ENCODE measurements around the gene LMAN1L.

LMAN1L gene

GRCh38 chr15:74794248-74794969, 18.2 kb upstream of the LMAN1L start:
- DNase-seq = no peak

GRCh38 chr15:74794970-74795349, 17.7 kb upstream of the LMAN1L start:
- no peak for DNase-seq

- no peak for DNase-seq
Measured at GRCh38 chr15:74795966-74796625, 16.5 kb upstream of the LMAN1L start.

- no peak for DNase-seq
Measured at GRCh38 chr15:74798388-74799254, 14.0 kb upstream of the LMAN1L start.

GRCh38 chr15:74799255-74799855, 13.3 kb upstream of the LMAN1L start:
- peak; percentile 81 for DNase-seq

GRCh38 chr15:74799856-74800558, 12.6 kb upstream of the LMAN1L start:
- DNase-seq = peak; percentile 92

GRCh38 chr15:74800559-74801094, 12.0 kb upstream of the LMAN1L start:
- DNase-seq = no peak

- DNase-seq = no peak
Measured at GRCh38 chr15:74801311-74801997, 11.2 kb upstream of the LMAN1L start.

- DNase-seq = no peak
Measured at GRCh38 chr15:74802290-74802689, 10.3 kb upstream of the LMAN1L start.

- no peak for DNase-seq
Measured at GRCh38 chr15:74802862-74803447, 9.7 kb upstream of the LMAN1L start.

- DNase-seq = no peak
Measured at GRCh38 chr15:74804935-74805334, 7.7 kb upstream of the LMAN1L start.

GRCh38 chr15:74807282-74807681, 5.4 kb upstream of the LMAN1L start:
- DNase-seq = no peak

GRCh38 chr15:74808078-74808839, 4.4 kb upstream of the LMAN1L start:
- peak; percentile 45 for DNase-seq

GRCh38 chr15:74808840-74809229, 3.8 kb upstream of the LMAN1L start:
- DNase-seq = no peak

GRCh38 chr15:74809242-74809641, 3.4 kb upstream of the LMAN1L start:
- DNase-seq = no peak

GRCh38 chr15:74809956-74810355, 2.7 kb upstream of the LMAN1L start:
- DNase-seq = no peak

GRCh38 chr15:74815121-74815934, 2.7 kb downstream of the LMAN1L start:
- peak; percentile 55 for DNase-seq

- DNase-seq = no peak
Measured at GRCh38 chr15:74815961-74816360, 3.3 kb downstream of the LMAN1L start.

GRCh38 chr15:74816624-74817369, 4.2 kb downstream of the LMAN1L start:
- DNase-seq = no peak

All from RPMI8226 (cell line).